GM12864 (cell line): Measurements from ENCODE around the gene SYK.
A peak's percentile ranks its signal among the peaks of the same experiment; 100 is the strongest.

Source experiments
- DNase-seq: peaks from one replicate; pipeline ENCODE4 v3.0.0-alpha.2; 2011; ENCODE audit warnings: low read depth
- H3K4me3 ChIP-seq: 2 replicates; pipeline ENCODE4 v1.5.1; 2011; ENCODE audit warnings: mild to moderate bottlenecking, low read depth, low read length, control low read depth
- TF ChIP-seq, protein P1 (sequence below): IDR thresholded peaks from 2 replicates; pipeline ENCODE4 v1.5.1; 2011; ENCODE audit warnings: low read depth, mild to moderate bottlenecking, moderate library complexity, low read length, control low read depth, inconsistent platforms; ENCODE audit errors: missing control alignments

SYK gene

DNA sequence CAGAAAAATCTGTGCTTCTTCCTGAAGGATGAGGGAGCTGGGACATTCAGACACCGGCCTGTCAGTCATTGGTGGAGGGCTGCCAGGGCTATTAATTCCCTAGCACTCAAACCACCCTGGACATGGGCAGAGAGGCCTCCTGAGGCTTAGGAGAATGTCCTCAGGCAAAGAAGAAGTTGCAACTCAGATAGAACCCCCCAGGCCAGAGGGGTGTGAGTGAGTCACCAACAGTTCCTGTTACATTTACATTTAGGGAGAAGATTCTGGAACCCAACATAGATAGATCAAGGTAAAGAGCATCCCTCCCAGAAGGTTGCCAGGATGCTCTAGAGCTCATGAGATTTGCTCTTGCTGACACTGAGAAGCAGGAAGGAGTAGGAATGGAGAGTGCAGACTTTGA lies 29.2 kb upstream of the SYK start:
- H3K4me3 ChIP-seq = no peak overlapping the region
- no peak for DNase-seq
- TF ChIP-seq, protein P1, sequence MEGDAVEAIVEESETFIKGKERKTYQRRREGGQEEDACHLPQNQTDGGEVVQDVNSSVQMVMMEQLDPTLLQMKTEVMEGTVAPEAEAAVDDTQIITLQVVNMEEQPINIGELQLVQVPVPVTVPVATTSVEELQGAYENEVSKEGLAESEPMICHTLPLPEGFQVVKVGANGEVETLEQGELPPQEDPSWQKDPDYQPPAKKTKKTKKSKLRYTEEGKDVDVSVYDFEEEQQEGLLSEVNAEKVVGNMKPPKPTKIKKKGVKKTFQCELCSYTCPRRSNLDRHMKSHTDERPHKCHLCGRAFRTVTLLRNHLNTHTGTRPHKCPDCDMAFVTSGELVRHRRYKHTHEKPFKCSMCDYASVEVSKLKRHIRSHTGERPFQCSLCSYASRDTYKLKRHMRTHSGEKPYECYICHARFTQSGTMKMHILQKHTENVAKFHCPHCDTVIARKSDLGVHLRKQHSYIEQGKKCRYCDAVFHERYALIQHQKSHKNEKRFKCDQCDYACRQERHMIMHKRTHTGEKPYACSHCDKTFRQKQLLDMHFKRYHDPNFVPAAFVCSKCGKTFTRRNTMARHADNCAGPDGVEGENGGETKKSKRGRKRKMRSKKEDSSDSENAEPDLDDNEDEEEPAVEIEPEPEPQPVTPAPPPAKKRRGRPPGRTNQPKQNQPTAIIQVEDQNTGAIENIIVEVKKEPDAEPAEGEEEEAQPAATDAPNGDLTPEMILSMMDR = no peak

GRCh38 chr9:90773617-90774016 lies 28.0 kb upstream of the SYK start:
- TF ChIP-seq, protein P1 = peak; percentile 52
- no peak overlapping the region for H3K4me3 ChIP-seq
- DNase-seq = no peak

DNA sequence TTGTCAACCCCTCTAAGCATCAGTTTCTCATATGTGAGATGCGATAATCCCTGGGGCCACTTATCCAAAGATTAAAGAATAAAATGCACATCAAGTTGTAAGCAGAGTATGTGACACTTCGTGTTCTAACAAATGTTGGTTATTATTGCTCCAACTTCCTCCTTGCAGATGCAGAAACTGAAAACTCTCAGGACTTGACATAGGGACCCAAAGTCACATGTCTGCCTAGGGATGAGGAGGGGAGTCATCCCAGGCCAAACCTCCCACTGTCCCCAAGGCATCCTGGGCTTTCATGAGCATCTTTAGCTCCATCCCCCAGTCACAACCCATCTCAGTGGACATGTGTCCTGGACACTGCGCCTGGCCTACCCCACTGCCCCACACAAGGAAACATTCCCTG lies 27.5 kb upstream of the SYK start:
- TF ChIP-seq, protein P1 = no peak
- no peak overlapping the region for H3K4me3 ChIP-seq
- DNase-seq = no peak

DNA sequence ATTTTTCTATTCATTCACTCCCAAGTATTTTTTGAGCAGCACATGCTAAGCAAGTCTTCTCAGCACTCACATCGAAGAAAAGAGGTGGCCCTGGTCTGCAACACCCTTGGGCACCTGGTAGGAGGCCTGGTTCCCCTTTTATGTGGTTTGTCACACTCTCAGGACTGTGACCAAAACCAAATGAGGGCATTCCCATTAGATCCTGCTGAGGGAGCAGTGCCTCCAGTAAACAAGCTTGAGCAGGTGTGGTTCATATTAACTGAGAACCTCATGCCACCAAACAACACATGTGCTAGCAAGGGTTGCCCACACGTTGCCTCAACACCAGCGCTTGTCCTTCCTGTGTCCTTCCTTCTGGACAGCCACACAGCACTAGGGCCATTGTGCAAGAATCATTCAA lies 26.9 kb upstream of the SYK start:
- peak; percentile 88 for DNase-seq
- H3K4me3 ChIP-seq = no peak overlapping the region
- TF ChIP-seq, protein P1 = peak; percentile 44

- H3K4me3 ChIP-seq = no peak overlapping the region
- TF ChIP-seq, protein P1 = no peak
- DNase-seq = no peak
Observed at GRCh38 chr9:90775657-90776056, 26.0 kb upstream of the SYK start.

GRCh38 chr9:90778746-90779145 lies 22.9 kb upstream of the SYK start:
- TF ChIP-seq, protein P1 = no peak

DNA sequence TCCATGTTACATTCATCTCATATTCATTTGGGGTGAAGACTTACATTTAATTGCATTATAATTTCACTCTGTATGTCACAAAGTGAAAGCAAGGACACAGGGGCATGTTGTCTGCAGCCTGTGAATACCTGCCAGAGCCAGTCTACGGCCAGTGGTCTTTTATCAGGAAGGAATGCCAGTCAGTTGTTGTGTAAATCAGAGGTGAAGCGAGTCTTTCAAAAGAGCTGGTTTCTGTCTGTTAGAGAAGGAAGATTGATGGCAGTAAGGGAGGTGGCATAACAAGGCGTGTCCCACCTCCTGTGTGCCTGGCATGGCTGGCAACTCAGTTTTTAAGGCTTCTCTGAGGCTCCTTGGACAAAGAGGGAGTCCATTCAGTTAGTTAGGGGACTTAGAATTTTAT lies 18.1 kb upstream of the SYK start:
- TF ChIP-seq, protein P1 = no peak
- no peak overlapping the region for H3K4me3 ChIP-seq
- DNase-seq = no peak

More at GRCh38 chr9:90778746-90779145, 22.9 kb upstream of the SYK start:
- H3K4me3 ChIP-seq = no peak overlapping the region
- DNase-seq = no peak
